ENCODE measurements around the gene CUTC.

CUTC gene

DNA sequence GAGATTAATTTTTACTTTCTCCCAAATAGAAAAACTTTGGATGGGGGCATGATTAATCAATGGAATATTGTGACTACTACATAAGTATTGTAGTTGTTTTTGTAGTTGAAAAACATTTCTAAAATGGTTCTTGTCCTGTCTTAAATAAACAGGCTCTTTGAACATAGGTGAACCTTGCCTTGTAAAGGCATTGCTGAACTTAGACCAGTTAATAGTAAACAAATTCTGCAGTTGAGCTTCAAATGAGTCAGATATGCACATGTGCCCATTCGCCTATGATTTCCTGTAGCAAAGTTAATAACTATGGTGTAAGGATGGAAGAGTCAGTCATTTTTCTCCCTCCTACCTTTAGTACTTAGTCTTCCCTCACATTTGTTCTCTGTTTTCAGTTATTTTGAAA is 22.6 kb downstream of the CUTC start:
- no peak for DNase-seq
- no peak overlapping the region for H3K27ac Mint-ChIP-seq
- no peaks in the 10 kb centered on the region for H3K9me3 Mint-ChIP-seq
- H3K4me3 Mint-ChIP-seq: no peak overlapping the region
- ATAC-seq (replicated peaks): no peak
- peaks cover 0 to 4% of the 10 kb centered on the region in 2 donors for H3K4me1 Mint-ChIP-seq (ENCODE audit: low read depth in 2 of 2)
- peaks cover 67% of the 10 kb centered on the region for H3K36me3 Mint-ChIP-seq (ENCODE audit: insufficient read depth)
- H3K27me3 Mint-ChIP-seq: no peaks in the 10 kb centered on the region

DNA sequence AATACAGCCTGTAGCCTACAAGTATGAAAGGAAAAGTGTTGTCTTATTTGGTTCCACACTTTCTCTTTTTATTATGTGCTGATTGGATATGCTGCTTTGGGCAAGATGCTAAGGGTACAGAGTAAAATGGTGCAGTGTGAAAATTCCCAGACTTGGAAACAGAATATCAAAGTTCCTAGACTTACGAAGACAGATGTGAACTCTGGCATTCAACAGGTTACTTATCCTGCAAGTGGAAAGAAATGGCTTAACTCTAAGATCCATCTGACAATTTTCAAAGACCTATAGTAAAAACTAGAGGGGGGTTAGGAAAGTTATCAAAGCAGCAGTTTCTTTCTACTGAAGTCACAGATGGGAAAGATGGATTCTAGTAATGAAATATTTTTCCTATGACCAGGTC is 24.1 kb downstream of the CUTC start:
- no peak overlapping the region for H3K4me3 Mint-ChIP-seq
- DNase-seq: no peak
- ATAC-seq (replicated peaks): no peak
- peaks cover 58% of the 10 kb centered on the region for H3K36me3 Mint-ChIP-seq (ENCODE audit: insufficient read depth)
- H3K27ac Mint-ChIP-seq: no peak overlapping the region
- no peaks in the 10 kb centered on the region for H3K4me1 Mint-ChIP-seq (ENCODE audit: low read depth in 2 of 2)
- no peaks in the 10 kb centered on the region for H3K9me3 Mint-ChIP-seq
- no peaks in the 10 kb centered on the region for H3K27me3 Mint-ChIP-seq

DNA sequence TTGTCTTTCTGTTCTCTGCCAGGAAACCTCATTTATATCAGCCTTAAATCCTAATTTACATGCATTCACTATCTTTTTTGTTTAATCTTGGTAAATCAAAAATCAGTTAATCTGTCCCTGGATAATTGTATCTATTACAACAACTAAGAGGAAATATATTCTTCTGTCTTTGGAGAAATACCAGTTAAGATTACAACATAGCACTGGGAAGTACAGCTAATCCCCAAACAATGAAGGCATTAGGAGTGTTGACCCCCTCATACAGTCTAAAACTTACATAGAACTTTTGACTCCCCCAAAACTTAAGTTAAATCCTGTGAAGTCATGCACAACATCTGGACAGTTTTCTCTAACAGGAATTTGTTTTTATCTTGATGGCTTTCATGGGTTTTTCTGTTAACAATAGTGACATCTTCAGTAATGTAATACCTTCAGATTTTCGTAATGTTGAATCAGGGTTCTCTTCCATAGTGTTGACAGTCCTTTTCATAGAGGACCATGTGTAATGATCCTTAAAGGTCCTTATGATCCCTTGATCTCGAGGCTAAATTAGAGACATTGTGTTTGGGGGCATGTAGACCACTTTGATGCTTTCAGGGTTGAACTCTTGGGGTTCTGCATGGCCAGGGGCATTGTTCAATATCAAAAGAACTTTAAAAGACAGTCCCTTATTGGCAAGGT is 26.3 kb downstream of the CUTC start:
- H3K4me1 Mint-ChIP-seq (ENCODE audit: low read depth in 2 of 2): no peaks in the 10 kb centered on the region
- H3K27ac Mint-ChIP-seq: no peak overlapping the region
- DNase-seq (no peak), ATAC-seq (replicated peaks) (no peak)
- no peak overlapping the region for H3K4me3 Mint-ChIP-seq
- H3K36me3 Mint-ChIP-seq (ENCODE audit: insufficient read depth): peaks cover 41% of the 10 kb centered on the region
- no peaks in the 10 kb centered on the region for H3K27me3 Mint-ChIP-seq
- peaks cover 0 to under 1% of the 10 kb centered on the region in 2 donors for H3K9me3 Mint-ChIP-seq

DNA sequence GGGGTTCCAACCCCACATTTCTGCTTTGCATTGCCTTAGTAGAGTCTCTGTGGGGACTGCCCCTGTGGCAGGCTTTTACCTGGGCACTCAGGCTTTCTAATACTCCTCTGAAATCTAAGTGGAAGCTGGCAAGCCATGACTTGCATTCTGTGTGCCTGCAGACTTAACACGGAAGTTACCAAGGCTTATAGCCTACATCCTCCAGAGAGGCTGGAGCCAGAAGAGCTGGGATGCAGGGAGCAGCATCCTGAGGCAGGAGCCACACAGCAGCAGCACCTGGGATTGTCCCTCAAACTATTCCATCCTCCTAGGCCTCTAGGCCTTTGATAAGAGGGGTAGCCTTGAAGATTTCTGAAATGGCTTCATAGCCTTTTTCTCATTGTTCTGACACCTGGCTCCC is 28.3 kb downstream of the CUTC start:
- H3K27ac Mint-ChIP-seq: no peak overlapping the region
- H3K4me1 Mint-ChIP-seq (ENCODE audit: low read depth in 2 of 2): no peaks in the 10 kb centered on the region
- H3K9me3 Mint-ChIP-seq: peaks cover 0 to 2% of the 10 kb centered on the region in 2 donors
- H3K27me3 Mint-ChIP-seq: no peaks in the 10 kb centered on the region
- peaks cover 24% of the 10 kb centered on the region for H3K36me3 Mint-ChIP-seq (ENCODE audit: insufficient read depth)
- DNase-seq: no peak
- no peak overlapping the region for H3K4me3 Mint-ChIP-seq
- ATAC-seq (replicated peaks): no peak

DNA sequence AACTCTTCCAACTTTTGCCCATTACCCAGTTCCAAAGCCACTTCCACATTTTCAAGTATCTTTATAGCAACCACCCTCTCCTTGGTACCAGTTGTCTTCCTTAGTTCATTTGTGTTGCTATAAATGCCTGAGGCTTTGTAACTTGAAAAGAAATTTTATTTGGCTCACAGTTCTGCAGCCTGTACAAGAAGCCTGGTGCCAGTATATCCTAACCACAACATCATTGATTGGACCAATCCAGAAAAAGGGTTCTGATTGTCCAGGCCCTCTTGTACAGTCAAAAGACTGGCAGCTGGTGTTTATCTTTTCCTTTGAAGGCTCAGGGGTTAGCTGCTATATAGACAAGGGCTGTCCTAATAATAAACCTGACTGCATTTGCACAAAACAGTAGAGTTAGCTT is 29.3 kb downstream of the CUTC start:
- Mint-ChIP-seq H3K27me3 (no peaks in the 10 kb centered on the region), H3K9me3 (peaks cover 0 to 2% of the 10 kb centered on the region in 2 donors), H3K36me3 (ENCODE audit: insufficient read depth) (peaks cover 22% of the 10 kb centered on the region), H3K4me1 (ENCODE audit: low read depth in 2 of 2) (peaks cover 6 to 9% of the 10 kb centered on the region in 2 donors), H3K27ac (peak overlapping the region in 1 of 2 donors; percentile 5), H3K4me3 (no peak overlapping the region)
- DNase-seq: no peak
- ATAC-seq (replicated peaks): no peak

DNA sequence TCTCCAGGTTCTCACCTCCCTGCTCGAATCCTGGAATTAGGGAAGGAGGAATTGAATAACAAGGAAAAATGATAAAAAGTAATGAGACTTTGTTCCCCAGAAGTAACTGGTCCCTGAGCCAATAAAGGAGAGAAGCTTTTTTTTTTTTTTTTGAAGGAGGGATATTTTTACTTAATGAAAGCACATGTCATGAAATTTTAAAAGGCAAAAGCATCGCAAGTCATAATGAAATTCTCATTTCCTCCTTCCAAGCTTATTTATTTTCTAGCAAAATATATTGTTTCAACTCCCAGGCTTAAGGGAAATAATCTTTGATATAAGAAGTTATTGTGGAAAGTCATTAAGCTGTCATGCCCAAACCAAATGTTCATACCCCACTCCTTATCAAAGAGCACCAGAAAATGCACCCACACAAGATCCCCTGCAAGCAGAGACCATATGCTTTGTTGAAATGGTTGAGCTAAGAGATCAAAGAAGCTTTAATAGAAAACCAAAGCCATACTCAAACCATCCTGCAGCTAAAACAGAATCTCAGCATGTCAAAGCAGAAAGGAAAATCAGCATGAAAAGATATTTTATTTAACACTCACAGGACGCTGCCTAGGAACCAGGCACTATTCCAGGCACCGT is 33.8 kb downstream of the CUTC start:
- DNase-seq (no peak), ATAC-seq (replicated peaks) (peak; percentile 16)
- Mint-ChIP-seq H3K36me3 (ENCODE audit: insufficient read depth) (peaks cover 2% of the 10 kb centered on the region), H3K4me1 (ENCODE audit: low read depth in 2 of 2) (peaks cover 11 to 14% of the 10 kb centered on the region in 2 donors), H3K27ac (peak overlapping the region in 1 of 2 donors; percentile 53), H3K27me3 (no peaks in the 10 kb centered on the region), H3K9me3 (peaks cover 0 to 2% of the 10 kb centered on the region in 2 donors), H3K4me3 (peak overlapping the region in 1 of 2 donors; percentile 6)

DNA sequence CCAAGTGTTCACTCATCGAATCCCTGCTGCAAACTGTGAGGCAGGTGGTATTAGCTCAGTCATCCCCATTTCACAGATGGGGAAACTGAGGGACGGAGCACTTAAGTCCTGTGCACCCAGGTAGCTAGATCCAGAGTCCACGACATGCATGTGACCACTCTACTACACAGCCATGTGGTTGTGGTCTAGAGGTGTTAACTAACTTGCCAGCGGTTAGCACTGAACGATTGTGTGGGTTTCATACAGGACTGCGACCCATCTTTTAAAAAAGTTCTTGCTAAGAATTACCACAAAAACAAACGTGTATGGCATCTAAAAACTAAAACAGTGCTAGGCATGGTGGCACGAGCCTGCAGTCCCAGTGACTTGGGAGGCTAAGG is 34.3 kb downstream of the CUTC start:
- peak; percentile 93 for ATAC-seq (replicated peaks)
- Mint-ChIP-seq H3K4me3 (peak overlapping the region in 1 of 2 donors; percentile 6), H3K9me3 (peaks cover 0 to 2% of the 10 kb centered on the region in 2 donors)

DNA sequence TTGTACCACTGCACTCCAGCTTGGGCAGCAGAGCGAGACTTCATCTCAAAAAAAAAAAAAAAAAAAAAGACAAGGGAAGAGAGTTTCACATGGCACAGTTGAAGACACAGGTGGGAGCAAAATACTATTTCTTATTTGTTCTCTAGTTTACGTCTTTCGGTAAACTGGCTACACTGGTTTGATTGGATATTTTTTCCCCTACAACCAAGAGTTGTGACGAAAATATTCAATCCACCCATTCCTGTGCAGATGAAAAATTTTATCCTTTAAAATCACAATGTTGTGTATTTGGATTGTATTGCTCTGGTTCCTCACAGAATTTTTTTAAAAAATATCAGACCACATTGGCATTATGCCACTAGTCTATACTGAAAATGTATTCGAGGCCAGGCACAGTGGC is 35.9 kb downstream of the CUTC start:
- peaks cover 0 to 2% of the 10 kb centered on the region in 2 donors for H3K9me3 Mint-ChIP-seq
- no peak for ATAC-seq (replicated peaks)
- peaks cover 11 to 14% of the 10 kb centered on the region in 2 donors for H3K4me1 Mint-ChIP-seq (ENCODE audit: low read depth in 2 of 2)
- no peaks in the 10 kb centered on the region for H3K36me3 Mint-ChIP-seq (ENCODE audit: insufficient read depth)
- DNase-seq: no peak
- H3K4me3 Mint-ChIP-seq: no peak overlapping the region
- no peak overlapping the region for H3K27ac Mint-ChIP-seq
- no peaks in the 10 kb centered on the region for H3K27me3 Mint-ChIP-seq

More for the DNA sequence above, 34.3 kb downstream of the CUTC start:
- H3K36me3 Mint-ChIP-seq (ENCODE audit: insufficient read depth): peaks cover 2% of the 10 kb centered on the region
- no peaks in the 10 kb centered on the region for H3K27me3 Mint-ChIP-seq
- H3K27ac Mint-ChIP-seq: peak overlapping the region in 1 of 2 donors; percentile 53
- DNase-seq: peak; percentile 4 to 29 (median 14)
- peaks cover 11 to 14% of the 10 kb centered on the region in 2 donors for H3K4me1 Mint-ChIP-seq (ENCODE audit: low read depth in 2 of 2)

DNA sequence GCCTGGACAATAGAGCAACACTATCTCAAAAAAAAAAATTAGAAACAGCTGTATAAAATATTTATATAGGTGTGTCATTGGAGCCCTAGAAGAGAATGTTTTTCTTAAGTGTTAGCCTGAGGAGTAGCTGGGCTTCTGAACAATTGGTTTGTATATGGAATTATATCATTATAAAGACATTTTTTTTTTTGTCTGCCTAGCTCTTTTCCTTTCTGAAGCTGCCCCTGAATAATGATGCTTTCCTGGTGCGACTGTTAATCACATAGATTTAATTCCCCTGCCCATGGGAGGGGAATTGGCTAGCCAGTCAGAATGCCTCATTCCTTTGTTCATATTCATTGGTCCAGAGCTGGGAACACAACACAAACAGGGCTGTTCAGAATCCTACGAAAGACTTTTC is 36.5 kb downstream of the CUTC start:
- no peak overlapping the region for H3K27ac Mint-ChIP-seq
- peaks cover 11 to 14% of the 10 kb centered on the region in 2 donors for H3K4me1 Mint-ChIP-seq (ENCODE audit: low read depth in 2 of 2)
- H3K36me3 Mint-ChIP-seq (ENCODE audit: insufficient read depth): no peaks in the 10 kb centered on the region
- no peaks in the 10 kb centered on the region for H3K9me3 Mint-ChIP-seq
- no peak for ATAC-seq (replicated peaks)
- DNase-seq: no peak
- H3K27me3 Mint-ChIP-seq: no peaks in the 10 kb centered on the region
- no peak overlapping the region for H3K4me3 Mint-ChIP-seq

DNA sequence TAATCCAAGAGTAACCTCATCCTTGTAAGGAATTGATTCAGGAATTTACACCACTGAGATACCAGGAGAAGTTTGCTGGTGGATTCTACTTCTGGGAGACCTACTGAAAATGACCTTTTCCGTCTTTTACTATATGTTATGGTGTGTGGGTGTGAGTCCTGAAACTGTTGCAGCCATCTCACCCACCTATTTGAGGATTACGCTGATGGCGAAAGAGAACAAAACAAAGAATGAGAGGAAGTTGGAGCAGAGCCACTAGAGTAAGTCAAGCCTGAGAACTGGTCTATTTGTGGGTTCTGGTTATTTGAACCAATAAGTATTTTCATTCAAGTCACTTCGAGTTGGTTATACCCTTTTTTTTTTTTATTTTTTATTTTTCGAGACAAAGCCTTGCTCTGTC is 37.7 kb downstream of the CUTC start:
- H3K4me1 Mint-ChIP-seq (ENCODE audit: low read depth in 2 of 2): peaks cover 11 to 14% of the 10 kb centered on the region in 2 donors
- ATAC-seq (replicated peaks) (no peak), DNase-seq (no peak)
- no peak overlapping the region for H3K27ac Mint-ChIP-seq
- no peaks in the 10 kb centered on the region for H3K27me3 Mint-ChIP-seq
- no peak overlapping the region for H3K4me3 Mint-ChIP-seq
- H3K36me3 Mint-ChIP-seq (ENCODE audit: insufficient read depth): no peaks in the 10 kb centered on the region
- H3K9me3 Mint-ChIP-seq: no peaks in the 10 kb centered on the region

DNA sequence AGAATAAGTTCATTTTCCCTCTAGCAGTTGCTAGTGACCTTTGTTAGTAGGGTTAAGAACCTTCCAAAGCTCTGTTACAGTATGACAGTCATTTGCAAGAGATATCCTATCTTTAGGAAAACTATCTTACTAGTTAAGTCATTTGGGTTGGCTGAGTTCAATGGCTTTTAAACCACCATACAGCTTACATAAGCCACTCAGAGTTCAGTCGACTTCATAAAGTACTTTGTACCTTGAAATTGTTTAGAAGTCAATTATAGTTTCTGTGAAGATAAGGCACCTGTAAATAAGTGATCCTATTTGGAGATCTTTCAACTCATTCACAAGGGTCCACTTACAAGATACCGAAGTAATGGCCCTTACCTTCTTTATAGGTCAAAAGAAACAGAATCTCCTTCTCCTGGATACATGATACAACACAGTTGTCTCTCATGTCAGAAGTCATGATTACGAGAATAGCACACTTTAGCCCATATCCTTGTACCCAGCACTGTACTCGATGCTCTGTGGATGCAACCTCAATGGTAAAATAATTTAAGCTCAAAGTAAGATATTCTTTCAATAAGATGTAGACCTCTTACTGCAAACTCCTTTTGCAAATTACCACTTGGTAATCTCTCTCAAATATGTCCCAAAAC is 38.5 kb downstream of the CUTC start:
- no peak overlapping the region for H3K4me3 Mint-ChIP-seq
- no peaks in the 10 kb centered on the region for H3K27me3 Mint-ChIP-seq

DNA sequence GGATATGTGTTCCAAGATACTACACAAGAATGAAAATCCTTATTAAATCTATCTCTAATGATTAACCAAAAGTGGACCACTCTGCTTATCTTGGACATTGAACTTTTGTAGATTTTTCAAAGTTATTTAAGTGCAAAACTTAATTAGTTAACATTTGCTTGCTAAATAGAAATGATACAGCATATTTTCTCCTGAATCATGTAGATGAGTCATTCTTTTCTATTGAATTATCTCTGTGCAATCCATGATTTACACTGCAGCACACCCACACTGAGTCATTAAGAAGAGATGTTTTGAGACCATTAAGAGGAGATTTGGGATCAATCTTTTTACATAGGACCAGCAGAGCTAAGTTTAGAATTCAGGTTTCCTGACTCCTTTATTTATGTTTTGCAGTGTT is 43.8 kb downstream of the CUTC start:
- no peak overlapping the region for H3K4me3 Mint-ChIP-seq
- H3K36me3 Mint-ChIP-seq (ENCODE audit: insufficient read depth): no peaks in the 10 kb centered on the region
- peaks cover 2 to 5% of the 10 kb centered on the region in 2 donors for H3K27me3 Mint-ChIP-seq
- ATAC-seq (replicated peaks) (no peak), DNase-seq (no peak)
- H3K9me3 Mint-ChIP-seq: no peaks in the 10 kb centered on the region
- H3K4me1 Mint-ChIP-seq (ENCODE audit: low read depth in 2 of 2): no peaks in the 10 kb centered on the region
- H3K27ac Mint-ChIP-seq: no peak overlapping the region

More for the DNA sequence above, 38.5 kb downstream of the CUTC start:
- H3K36me3 Mint-ChIP-seq (ENCODE audit: insufficient read depth): no peaks in the 10 kb centered on the region
- no peak for DNase-seq
- ATAC-seq (replicated peaks): no peak
- H3K27ac Mint-ChIP-seq: no peak overlapping the region
- peaks cover 11 to 13% of the 10 kb centered on the region in 2 donors for H3K4me1 Mint-ChIP-seq (ENCODE audit: low read depth in 2 of 2)
- no peaks in the 10 kb centered on the region for H3K9me3 Mint-ChIP-seq

DNA sequence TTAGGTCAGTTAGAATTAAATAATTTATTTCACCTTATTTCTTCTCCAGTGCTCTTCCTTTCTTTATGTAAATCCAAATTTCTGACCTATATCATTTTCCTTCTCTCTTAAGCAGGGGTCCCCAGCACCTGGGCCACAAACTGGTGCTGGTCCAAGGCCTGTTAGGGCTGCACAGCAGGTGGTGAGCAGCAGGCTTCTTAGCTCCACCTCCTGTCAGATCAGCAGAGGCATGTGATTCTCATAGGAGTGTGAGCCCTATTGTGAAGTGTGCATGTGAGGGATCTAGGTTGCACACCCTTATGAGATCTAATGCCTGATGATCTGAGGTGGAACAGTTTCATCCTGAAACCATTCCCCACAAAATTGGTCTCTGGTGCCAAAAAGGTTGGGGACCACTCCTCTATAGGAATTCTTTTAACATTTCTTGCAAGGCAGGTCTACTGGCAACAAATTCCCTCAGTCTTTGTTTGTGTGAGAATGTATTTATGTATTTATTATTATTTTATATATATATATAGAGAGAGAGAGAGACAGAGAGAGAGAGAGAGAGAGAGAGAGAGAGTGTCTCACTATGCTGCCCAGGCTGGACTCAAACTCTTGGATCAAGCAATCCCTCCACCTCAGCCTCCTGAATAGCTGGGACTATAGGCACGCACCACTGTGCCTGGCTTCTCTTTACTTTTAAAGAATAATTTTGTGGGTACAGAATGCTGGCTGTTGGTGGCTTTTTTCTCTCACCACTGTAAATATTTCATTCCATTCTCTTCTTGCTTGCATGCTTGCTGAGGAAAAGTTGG is 46.1 kb downstream of the CUTC start:
- H3K4me1 Mint-ChIP-seq (ENCODE audit: low read depth in 2 of 2): no peaks in the 10 kb centered on the region
- no peak overlapping the region for H3K27ac Mint-ChIP-seq
- H3K9me3 Mint-ChIP-seq: no peaks in the 10 kb centered on the region
- no peaks in the 10 kb centered on the region for H3K36me3 Mint-ChIP-seq (ENCODE audit: insufficient read depth)
- ATAC-seq (replicated peaks) (no peak), DNase-seq (no peak)
- H3K27me3 Mint-ChIP-seq: peaks cover 4 to 9% of the 10 kb centered on the region in 2 donors
- H3K4me3 Mint-ChIP-seq: no peak overlapping the region
